OCI-LY7 (cell line): ENCODE measurements around the gene ADPRS.

Experiments
- EZH2phosphoT487 ChIP-seq: fragments of 200-600 bp; sonication (generic); IDR thresholded peaks from 2 replicates; pipeline ENCODE4 v1.6.1; 2018; ENCODE audit warnings: low read depth, borderline replicate concordance, mild to moderate bottlenecking, mixed run types, antibody characterized with exemption, low read length, moderate library complexity, mixed read lengths
- TF ChIP-seq, protein P1 (sequence below): fragments of 200-600 bp; sonication (generic); conservative IDR thresholded peaks from 2 replicates; pipeline ENCODE4 v1.5.1; 2014; ENCODE audit warnings: mild to moderate bottlenecking, antibody characterized with exemption, low read length, moderate library complexity, mixed read lengths

- TF ChIP-seq, protein P1, sequence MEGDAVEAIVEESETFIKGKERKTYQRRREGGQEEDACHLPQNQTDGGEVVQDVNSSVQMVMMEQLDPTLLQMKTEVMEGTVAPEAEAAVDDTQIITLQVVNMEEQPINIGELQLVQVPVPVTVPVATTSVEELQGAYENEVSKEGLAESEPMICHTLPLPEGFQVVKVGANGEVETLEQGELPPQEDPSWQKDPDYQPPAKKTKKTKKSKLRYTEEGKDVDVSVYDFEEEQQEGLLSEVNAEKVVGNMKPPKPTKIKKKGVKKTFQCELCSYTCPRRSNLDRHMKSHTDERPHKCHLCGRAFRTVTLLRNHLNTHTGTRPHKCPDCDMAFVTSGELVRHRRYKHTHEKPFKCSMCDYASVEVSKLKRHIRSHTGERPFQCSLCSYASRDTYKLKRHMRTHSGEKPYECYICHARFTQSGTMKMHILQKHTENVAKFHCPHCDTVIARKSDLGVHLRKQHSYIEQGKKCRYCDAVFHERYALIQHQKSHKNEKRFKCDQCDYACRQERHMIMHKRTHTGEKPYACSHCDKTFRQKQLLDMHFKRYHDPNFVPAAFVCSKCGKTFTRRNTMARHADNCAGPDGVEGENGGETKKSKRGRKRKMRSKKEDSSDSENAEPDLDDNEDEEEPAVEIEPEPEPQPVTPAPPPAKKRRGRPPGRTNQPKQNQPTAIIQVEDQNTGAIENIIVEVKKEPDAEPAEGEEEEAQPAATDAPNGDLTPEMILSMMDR, result no peak
- no peak for TF ChIP-seq EZH2phosphoT487
Measured at GRCh38 chr1:36053978-36054377, 34.7 kb upstream of the ADPRS start.
